CD4-positive, alpha-beta T cell treated with Interleukin-17A for 1 hour (primary cell): ENCODE results near the gene ADAM11.
A peak's percentile ranks its signal among the peaks of the same experiment; 100 is the strongest.

ENCODE experiments used
- DNase-seq: peaks from one replicate; pipeline ENCODE4 v3.0.0-alpha.2; 2020

ADAM11 gene

DNA sequence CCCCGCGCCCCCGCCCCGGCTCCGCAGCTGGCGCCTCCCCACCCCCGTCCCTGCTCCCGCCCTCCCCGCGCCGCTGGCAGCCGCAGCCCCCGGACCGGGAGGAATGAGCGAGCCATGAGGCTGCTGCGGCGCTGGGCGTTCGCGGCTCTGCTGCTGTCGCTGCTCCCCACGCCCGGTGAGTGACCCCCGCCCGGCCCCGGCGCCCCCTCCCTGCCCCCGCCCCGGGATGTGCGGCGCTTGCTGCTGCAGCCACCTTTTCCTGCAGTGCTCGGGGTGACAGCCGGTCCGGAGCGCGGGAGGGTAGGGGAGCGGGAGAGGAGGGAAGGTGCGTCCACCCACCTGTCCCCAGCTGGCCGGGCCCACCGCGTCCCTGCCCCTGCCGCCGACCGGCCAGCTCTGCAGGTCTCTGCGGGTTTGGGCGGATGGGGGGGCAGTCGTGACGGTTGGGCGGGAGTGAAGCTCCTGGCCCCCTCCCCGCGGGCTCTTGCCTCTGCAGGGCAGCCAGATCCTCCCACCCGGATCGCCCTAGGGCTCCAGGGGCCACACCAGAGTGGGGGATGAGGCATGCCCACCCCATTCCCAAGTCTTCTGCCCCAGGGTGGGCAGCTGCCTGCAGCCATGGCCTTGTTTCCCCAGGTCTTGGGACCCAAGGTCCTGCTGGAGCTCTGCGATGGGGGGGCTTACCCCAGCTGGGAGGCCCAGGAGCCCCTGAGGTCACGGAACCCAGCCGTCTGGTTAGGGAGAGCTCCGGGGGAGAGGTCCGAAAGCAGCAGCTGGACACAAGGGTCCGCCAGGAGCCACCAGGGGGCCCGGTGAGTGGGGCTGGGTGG is 513 bp downstream of the ADAM11 start:
- DNase-seq = no peak

DNA sequence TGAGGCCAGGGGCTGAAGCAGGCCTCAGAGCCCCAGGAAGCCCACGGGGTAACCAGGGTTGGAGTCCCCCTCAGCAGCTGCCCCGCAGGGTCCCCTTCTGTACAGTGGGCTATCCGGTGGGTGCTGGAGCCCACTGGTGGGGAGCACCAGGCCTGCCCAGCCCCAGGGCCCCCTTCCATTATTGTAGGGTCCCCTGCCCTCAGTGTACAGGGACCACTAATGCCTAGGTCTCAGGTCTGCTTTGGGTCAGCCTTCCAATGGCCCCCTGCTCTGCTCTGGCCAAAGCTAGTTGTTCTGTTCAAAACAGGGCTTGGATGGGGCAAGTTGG is 1.1 kb downstream of the ADAM11 start:
- no peak for DNase-seq

DNA sequence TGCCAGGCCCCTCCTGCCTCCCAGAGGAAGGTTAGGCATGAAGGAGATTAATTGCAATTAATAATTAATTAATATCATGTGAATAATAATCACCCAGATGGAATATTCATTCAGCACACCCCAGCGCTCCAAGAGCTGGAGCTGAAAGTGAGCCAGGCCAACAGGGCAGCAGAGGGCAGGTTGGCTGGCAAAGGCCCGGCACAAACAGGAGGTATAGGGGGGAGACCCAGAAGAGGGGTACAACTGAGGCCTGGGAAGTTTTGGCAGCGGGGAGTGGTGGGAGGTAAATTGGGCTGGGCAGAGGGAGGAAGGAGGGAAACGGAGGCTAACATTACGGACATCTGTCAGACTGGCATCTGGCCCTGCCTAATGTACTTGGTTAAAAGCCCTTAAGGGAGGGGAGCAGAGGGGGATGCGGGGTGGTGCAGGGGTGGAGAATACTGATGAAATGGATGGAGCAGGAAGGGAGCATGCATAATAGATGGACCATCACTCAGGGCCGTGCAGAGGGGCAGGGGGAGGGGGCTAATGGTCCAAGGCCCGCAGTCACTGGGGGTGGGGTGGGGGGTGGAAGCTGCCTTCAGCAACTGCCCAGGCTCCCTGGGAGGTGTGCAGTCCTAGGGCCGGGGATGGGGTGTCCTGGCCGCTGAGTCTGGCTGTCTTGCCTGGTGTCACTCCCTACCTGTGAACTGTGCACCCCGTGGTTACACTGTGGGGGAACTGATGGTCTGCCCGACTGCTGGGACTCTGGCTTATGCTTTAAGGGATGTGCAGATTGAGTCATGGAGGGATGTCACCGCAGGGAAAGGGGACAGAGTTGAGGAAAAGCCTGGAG is 1.9 kb downstream of the ADAM11 start:
- DNase-seq = no peak

DNA sequence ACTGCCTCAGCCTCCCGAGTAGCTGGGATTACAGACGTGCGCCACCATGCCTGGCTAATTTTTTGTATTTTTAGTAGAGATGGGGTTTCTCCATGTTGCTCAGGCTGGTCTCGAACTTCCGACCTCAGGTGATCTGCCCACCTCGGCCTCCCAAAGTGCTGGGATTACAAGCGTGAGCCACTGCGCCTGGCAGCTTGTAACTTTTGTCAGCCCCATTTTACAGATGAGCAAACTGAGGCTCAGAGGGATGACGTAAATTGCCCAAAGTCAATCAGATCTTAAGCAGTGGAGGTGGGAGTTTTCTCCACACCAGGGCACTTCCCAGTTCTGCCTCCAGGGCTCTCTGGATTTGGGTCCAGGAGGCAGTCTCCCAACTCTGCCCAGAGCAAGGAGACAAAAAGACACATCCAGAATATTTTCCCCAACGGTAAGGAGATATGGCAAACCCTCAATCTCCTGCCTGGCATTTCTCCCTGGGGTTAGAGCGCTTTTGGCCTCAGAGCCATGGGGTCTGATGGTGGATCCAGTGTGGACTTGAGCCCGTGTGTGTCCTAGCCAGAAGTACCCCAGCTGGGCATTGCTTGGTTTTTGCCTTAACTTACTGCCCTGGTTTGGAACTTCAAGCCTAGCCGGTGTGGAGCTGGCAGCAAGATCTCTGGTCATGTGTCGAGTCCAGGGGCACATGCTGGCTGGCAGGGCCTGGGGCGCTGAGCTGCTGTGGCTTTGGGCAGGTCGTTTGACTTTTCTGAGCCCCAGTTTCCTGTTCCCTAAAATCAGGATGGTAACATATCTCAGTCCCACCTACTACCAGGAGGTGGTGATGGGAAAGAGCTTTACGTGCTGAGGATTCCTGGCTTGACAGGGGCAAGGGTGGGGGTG is 3.4 kb downstream of the ADAM11 start:
- no peak for DNase-seq

DNA sequence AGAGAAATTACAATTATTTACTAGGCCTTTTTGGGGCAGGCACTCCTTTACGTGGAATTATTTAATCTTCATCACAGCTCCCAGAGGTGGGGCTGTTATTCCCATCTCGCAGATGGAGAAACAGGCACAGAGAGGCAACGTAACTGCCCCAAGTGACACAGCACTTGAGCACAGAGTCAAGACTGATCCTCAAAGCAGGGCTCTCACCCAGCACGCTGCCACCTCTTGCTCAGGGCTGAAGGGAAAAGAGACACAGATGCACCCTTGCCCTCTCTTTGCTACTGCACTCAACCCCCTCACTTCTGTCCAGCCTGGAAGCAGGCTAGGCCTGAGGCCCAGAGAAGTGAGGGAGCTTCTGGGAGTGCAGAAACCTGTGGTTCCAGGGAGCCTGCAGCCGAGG is 4.4 kb downstream of the ADAM11 start:
- DNase-seq = no peak

DNA sequence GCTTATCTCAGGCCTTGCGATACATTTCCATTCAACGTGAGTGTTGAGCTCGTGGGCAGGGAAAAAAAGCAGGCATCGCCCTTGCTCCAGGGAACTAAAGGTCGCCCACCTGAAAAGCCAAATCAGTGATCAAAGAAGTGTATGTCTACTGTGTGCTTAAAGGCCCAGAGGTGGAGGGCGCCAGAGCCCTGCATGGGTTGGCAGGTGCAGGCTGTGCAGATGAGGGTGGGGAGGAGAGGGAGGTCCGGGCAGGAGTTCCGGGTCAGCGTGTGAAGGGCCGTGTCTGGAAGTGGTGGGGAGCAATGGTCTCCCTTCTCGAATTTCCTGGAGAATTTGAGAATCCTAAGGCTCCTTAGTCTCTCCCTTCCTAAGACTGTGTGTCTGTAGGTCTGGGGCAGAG is 7.2 kb downstream of the ADAM11 start:
- DNase-seq = no peak

DNA sequence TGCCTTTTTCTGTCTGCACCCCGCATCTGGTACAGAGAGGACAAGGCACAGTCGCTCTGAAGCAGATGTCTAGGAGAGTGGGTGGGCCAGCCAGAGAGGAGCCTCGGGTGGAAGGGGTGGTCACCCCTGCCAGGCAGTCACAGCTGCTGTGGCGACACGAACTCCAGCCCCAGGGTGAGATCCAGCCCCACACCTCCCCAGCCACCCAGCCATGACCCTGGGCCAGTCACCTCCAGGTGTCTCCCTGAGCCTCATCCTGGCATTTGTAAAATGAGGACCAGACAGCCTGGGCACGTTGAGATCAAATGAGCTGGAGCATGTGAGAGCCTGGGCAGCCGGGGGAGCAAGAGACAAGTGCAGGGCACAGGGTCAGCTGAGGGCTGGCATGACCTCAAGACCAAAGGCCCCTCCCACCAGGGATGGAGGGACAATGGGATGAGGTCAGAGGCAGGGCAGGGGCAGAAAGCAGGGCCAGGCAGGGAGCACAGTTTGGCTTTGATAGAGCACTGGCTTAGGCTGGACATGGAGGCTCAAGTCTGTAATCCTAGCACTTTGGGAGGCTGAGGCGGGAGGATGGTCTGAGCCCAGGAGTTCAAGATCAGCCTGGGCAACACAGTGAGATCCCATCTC is 7.7 kb downstream of the ADAM11 start:
- DNase-seq = no peak

DNA sequence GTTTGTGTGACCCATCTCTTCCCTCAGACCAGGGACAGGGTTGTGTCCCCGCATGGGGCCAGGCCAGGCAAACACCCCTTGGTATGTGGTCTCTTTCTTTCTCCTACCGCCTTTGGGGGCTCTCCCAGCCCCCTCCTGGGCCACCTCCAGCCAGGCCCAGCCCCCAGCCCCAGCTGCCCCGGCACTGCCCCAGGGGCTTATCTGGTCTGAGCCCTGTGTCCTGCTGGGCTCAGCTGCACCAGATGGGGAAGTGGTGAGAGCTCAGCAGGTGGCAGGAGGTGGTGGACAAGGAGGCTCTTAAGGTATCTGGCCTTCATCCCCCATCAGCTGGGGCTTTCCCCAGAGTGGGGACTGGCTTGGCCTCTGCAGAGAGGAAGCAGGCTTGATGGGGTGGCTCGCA is 8.7 kb downstream of the ADAM11 start:
- no peak for DNase-seq

DNA sequence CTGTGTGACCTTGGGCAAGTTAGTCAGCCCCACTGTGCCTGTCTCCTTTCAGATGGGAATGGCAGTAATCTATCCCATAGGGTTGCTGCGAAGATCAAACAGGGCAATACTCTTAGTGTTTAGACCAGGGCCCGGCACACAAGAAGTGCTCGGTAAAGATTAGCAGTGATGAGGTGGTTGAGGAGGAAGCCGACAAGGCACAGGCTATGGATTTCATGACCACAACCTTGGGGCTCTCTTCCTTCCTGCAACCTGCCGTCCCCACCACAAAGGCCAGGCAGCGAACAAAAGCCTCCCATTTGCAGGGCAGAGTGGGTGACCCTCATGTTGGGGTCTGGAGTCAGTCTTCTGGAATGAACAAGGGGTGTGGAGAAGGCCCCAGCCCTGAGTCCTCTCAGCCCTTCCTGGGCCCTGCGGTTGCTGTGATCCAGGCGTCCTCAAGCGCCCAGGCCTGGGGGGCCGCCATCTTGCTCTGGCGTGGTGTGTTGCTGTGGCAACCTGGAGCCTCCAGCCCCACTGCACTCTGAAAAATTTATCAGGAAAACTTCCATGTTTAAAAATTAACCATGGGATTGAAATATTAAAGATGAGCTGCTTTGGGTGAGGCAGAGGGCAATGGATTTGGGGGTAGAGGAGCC is 9.8 kb downstream of the ADAM11 start:
- DNase-seq = no peak

DNA sequence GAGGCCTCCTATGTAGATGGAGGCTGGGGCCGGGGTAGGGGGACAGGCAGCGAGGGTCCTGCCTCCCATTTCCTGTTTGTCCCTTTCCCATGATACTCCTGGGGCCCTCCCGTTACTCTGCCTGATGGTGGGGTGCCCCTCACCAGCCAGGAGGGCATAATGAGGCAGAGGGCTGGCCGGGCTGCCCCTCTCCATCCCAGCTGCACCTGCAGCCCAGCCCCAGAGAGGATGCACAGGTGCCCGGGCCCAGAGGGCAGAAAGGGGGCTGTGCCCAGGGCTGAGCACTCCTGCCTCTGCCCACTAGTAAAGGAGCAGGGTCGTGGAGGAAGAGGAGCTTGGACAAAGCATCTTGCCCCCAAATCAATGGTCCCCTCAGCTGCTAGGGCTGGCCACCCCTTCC is 10.4 kb downstream of the ADAM11 start:
- no peak for DNase-seq

DNA sequence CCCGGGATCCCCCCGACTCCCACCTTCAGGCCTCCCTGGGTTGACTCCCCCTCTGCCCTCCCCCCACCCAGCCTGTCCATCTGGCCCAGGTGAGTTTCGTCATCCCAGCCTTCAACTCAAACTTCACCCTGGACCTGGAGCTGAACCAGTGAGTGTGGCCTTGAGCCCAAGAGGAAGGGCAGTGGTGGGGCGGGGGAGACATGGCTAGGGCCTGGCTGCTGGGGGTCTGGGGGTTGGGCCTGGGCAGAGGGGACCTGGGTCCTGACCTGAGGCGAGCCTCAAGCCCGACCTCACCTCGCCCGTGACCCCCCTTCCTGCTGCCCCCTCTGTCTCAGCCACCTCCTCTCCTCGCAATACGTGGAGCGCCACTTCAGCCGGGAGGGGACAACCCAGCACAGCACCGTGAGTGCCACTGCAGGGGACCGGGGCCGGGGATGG is 10.9 kb downstream of the ADAM11 start:
- DNase-seq = no peak

DNA sequence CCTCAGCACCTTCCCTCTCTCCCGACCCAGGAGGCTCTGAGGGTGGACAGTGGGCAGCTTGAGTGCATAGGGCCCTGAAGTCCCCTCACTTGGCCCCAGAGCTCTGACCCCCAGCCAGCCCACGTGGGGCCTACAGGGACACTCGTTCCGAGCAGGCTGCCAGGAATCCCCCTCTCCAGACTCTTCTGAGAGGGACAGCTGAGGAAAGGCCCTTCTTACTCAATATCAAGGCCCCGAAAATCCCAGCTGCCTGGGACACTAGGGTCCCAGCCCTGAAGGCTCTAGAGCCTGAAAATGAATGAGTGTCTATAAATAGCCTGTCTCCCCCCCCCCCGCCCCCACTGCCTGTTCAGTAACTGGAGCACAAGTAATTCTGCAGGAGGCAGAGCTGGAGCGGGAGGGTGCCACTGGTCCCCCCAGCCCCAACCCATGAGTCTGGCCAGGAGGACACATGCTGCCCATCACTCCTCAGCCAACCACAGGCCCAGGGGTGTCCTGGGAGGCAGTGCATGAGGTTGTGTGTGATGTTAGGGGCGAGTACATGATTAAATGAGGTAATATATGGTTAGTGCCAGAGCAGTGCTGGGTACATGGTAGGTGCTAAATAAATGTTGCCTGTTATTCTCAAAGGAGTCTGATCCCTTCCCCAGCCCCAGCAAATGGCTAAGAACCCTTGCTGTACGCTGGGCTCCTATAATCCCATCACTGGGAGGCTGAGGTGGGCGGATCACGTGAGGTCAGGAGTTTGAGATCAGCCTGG is 11.6 kb downstream of the ADAM11 start:
- DNase-seq = no peak

DNA sequence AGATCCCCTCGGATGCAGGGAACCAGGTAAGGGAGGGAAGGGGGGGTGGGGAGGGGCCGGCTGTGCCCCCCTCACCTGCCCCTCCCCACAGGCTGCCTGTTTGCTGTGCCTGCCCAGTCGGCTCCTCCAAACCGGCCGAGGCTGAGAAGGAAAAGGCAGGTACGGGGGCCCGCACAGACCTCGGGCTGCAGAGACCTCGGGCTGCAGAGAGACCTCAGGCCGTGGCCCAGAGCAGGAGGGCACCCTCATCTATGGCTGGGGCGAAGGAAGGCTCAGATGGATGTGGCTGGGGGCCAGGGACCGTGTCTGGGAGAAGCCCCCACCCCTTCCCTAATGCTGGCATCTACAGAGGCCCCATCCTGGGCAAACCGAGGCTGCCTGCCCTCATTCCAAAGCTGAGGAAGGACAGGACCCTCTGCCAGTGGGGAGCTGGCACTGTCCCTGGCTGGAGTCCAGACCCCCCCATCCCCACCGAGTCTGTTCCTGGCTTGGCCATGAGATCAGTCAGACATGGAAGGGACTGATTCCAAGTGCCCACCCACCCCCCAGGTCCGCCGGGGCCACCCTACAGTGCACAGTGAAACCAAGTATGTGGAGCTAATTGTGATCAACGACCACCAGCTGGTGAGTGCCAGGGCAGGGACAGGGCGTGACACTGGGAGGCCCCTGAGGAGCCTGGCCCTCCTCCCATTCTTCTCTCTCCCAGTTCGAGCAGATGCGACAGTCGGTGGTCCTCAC is 13.7 kb downstream of the ADAM11 start:
- DNase-seq = no peak

DNA sequence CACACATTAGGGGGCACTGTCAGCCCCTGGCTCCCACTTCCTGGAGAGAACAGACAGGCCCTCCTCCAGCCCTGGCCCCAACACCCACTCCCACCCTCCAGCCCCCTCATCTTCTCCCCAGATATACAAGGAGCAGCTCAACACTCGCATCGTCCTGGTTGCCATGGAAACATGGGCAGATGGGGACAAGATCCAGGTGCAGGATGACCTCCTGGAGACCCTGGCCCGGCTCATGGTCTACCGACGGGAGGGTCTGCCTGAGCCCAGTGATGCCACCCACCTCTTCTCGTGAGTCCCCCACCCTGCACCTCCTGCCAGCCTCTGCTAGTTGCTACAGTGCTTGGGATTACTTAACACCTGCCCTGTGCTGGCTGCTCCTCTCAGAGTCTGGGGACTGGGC is 14.4 kb downstream of the ADAM11 start:
- no peak for DNase-seq

DNA sequence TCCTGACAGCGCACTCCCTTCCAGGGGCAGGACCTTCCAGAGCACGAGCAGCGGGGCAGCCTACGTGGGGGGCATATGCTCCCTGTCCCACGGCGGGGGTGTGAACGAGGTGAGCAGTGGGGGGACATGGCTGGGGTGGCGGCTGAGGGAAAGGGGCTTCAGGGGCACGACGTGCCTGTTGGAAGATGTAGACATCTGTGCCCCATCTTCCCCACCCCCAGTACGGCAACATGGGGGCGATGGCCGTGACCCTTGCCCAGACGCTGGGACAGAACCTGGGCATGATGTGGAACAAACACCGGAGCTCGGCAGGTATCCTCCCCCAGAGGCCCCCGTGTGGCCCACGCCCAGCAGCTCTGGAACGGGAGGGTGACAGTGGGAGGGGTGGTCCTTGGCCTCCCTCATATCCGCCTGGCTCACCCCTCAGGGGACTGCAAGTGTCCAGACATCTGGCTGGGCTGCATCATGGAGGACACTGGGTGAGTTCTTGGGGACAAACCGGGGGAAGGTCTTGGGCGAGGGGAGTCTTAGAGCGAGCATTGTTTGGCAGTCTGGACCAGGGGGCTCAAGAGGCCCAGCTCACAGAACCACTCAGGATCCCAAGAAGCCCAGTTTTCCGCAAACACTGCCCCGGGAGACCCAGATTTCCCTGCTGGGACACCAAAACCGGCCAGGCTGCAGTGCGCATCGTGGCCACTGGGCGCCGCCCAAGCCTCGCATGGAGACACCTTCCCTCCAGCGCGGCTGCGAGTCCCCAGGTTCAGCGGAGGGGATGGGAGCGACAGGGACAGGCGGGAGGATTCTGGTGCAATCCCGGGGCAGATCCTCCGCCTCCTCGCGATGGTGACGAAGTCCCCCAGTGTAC is 15.7 kb downstream of the ADAM11 start:
- peak; percentile 81 for DNase-seq

DNA sequence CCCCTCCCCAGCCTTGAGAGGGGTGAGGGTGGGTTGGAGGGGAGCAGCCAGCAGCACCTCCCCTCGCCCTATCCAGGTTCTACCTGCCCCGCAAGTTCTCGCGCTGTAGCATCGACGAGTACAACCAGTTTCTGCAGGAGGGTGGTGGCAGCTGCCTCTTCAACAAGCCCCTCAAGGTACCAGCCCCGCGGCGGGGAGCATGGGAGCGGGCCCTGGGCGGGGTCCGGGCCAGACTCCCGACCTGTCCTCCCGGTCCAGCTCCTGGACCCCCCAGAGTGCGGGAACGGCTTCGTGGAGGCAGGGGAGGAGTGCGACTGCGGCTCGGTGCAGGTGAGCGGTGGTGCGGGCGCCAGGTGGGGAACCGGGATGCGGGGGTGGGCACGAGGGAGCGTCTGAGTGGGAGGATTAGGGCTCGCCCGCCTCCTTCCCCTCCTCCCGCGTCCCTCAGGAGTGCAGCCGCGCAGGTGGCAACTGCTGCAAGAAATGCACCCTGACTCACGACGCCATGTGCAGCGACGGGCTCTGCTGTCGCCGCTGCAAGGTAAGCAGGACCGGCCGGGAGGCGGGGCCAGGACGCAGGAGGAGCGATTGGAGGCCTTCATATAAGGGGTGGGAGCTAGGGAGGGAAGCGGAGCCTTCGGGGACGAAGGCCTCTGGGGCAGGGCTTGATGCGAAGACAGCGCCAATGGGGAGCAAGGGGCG is 16.5 kb downstream of the ADAM11 start:
- peak; percentile 99 for DNase-seq

DNA sequence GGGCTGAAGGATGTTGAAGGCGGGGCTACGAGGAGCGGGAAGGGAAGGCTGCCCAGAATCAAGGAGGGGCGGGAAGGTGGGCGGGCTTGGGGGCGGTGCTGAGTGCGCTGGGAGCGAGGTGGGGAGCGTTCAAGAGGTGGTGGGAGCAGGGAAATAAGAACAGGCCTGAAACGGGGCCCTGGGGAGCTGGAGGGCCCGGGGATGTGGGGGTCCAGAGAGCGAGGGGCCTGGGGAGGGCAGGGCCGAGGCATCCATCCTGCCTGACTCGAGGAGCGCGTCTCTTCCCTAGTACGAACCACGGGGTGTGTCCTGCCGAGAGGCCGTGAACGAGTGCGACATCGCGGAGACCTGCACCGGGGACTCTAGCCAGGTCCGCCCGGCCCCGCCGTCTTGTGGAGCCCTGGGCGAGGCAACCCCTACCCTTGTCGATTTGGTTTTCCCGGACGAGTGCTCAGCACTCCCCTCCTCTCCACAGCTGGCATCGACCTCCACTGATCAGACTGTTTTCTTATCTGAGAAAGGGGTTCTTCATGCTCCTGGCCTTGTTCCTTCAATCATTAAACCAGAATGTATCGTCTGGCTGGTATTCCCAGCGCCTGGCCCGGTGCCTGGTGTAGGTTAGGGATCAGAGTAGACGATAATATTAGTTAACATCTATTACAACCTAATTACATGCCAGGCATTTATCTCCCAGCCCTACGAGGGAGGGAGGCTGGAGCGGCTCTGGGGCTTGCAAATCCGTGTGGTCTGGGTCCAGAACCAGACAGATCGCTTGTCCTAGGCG is 17.2 kb downstream of the ADAM11 start:
- DNase-seq = no peak
